NB4 (cell line): ENCODE data around the gene ARSH.
"Not testable (repeated sequence)": the region's sequence is repeated elsewhere in the genome, so short reads cannot be mapped to it uniquely, and the experiment has no call there.

Experiments used
- POLR2A ChIP-seq: IDR thresholded peaks from 2 replicates; pipeline ENCODE4 v1.6.1; 2011; ENCODE audit warnings: mild to moderate bottlenecking; ENCODE audit not compliant: insufficient read length; ENCODE audit errors: extremely low read depth
- TF ChIP-seq, protein P1 (sequence below): IDR thresholded peaks from one replicate; pipeline ENCODE4 v1.5.1; 2012; ENCODE audit warnings: low read depth, low read length

DNA sequence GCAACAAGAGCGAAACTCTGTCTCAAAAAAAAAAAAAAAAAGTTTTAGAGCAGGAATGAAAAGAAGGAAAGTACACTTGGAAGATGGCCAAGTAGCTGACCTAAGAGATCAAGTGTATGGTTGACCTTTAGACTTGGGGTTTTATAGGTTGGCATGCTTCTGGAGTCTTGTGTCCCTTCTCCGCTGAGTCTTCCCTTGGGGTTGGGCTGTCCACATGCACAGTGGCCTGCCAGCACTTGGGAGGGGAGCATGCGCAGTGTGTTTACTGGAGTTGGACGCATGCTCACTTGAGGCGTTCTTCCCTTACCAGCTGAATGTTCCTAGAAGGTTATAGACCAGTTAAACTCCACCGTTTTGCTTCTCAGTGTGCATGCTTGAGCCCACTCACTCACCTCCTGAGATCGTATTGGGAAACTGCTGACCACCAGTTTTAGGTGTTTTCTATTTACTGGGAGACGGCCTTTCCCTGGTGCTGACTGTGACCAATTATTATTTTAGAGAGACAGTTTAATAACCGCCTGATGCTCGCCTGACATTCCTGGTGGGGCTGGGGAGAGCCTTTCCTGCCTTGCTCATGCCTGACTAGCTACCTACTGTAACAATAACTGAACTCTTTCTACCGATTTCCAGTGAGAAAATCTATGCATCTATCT, 44.3 kb downstream of the ARSH start:
- TF ChIP-seq, protein P1, sequence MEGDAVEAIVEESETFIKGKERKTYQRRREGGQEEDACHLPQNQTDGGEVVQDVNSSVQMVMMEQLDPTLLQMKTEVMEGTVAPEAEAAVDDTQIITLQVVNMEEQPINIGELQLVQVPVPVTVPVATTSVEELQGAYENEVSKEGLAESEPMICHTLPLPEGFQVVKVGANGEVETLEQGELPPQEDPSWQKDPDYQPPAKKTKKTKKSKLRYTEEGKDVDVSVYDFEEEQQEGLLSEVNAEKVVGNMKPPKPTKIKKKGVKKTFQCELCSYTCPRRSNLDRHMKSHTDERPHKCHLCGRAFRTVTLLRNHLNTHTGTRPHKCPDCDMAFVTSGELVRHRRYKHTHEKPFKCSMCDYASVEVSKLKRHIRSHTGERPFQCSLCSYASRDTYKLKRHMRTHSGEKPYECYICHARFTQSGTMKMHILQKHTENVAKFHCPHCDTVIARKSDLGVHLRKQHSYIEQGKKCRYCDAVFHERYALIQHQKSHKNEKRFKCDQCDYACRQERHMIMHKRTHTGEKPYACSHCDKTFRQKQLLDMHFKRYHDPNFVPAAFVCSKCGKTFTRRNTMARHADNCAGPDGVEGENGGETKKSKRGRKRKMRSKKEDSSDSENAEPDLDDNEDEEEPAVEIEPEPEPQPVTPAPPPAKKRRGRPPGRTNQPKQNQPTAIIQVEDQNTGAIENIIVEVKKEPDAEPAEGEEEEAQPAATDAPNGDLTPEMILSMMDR, result not testable (repeated sequence)
- not testable (repeated sequence) for TF ChIP-seq POLR2A
